H7 (cell line): ENCODE measurements around the gene IRGC. TPM values are rescaled to one million over a fixed set of nuclear protein-coding genes. Genes with fewer than 3 reads are reported as not detected.
A peak's percentile ranks its signal among the peaks of the same experiment; 100 is the strongest.
"Not testable (repeated sequence)": the region's sequence is repeated elsewhere in the genome, so short reads cannot be mapped to it uniquely, and the experiment has no call there.

Experiments used
- DNase-seq: peaks from one replicate; pipeline ENCODE4 v3.0.0; 2012
- H3K27me3 ChIP-seq: 2 replicates; pipeline ENCODE4 v1.6.0; 2011; ENCODE audit warnings: mild to moderate bottlenecking, low read length; ENCODE audit not compliant: control insufficient read depth, insufficient read depth
- H3K36me3 ChIP-seq: replicated peaks from 2 replicates; pipeline ENCODE4 v1.5.1; 2011; ENCODE audit warnings: low read length; ENCODE audit not compliant: control insufficient read depth, insufficient read depth
- H3K4me3 ChIP-seq: 2 replicates; pipeline ENCODE4 v1.5.1; 2011; ENCODE audit warnings: low read depth, mild to moderate bottlenecking, control low read depth, low read length, moderate library complexity; ENCODE audit not compliant: insufficient read depth
- total RNA-seq: library from RNA; depleted of rRNA; stranded (reverse); fragments of >200 nt; shearing (Covaris generic); gene quantifications from 2 replicates; pipeline ENCODE4 v1.2.3, GENCODE V29; 2014; rRNA removed

The IRGC gene
- not detected in 2 replicates for total RNA-seq

GRCh38 chr19:43715776-43716175 lies at the start of gene IRGC:
Gene IRGC (plus strand): TSS chr19:43716076. CDS start chr19:43718559, 2,483 bp downstream.
- no peaks in the 10 kb centered on the region for H3K36me3 ChIP-seq
- no peak within 1 kb of the TSS for H3K4me3 ChIP-seq
- H3K27me3 ChIP-seq: no peaks in the 10 kb centered on the region
- no peak for DNase-seq

- peak overlapping the region; percentile 57 for H3K4me3 ChIP-seq
- peaks cover 4% of the 10 kb centered on the region for H3K36me3 ChIP-seq
- no peak for DNase-seq
- H3K27me3 ChIP-seq: peaks cover 4% of the 10 kb centered on the region; the same call in 1 of the 2 replicates
Observed at GRCh38 chr19:43667126-43667875, 48.6 kb upstream of the IRGC start.

GRCh38 chr19:43667876-43668405 lies 47.9 kb upstream of the IRGC start:
- H3K4me3 ChIP-seq: peak overlapping the region; percentile 57

GRCh38 chr19:43668406-43669109 lies 47.3 kb upstream of the IRGC start:
- peak; percentile 99 for DNase-seq
- peak overlapping the region; percentile 54 for H3K4me3 ChIP-seq
- peaks cover 4% of the 10 kb centered on the region for H3K36me3 ChIP-seq
- H3K27me3 ChIP-seq: peaks cover 4% of the 10 kb centered on the region; the same call in 1 of the 2 replicates

More at GRCh38 chr19:43667876-43668405, 47.9 kb upstream of the IRGC start:
- H3K36me3 ChIP-seq: peaks cover 4% of the 10 kb centered on the region
- H3K27me3 ChIP-seq: peaks cover 4% of the 10 kb centered on the region; the same call in 1 of the 2 replicates
- DNase-seq: no peak

- DNase-seq: no peak
- H3K4me3 ChIP-seq: no peak overlapping the region
- H3K27me3 ChIP-seq: peaks cover 4% of the 10 kb centered on the region; the same call in 1 of the 2 replicates
- H3K36me3 ChIP-seq: no peaks in the 10 kb centered on the region
Observed at GRCh38 chr19:43672061-43672679, 43.7 kb upstream of the IRGC start.

- Histone ChIP-seq H3K4me3 (no peak overlapping the region), H3K27me3 (peaks cover 4% of the 10 kb centered on the region; the same call in 1 of the 2 replicates), H3K36me3 (no peaks in the 10 kb centered on the region)
- DNase-seq: no peak
Observed at GRCh38 chr19:43673637-43674036, 42.2 kb upstream of the IRGC start.

GRCh38 chr19:43674183-43674582 lies 41.7 kb upstream of the IRGC start:
- DNase-seq: no peak
- Histone ChIP-seq H3K27me3 (peaks cover 4% of the 10 kb centered on the region; the same call in 1 of the 2 replicates), H3K36me3 (no peaks in the 10 kb centered on the region), H3K4me3 (no peak overlapping the region)

- H3K36me3 ChIP-seq: no peaks in the 10 kb centered on the region
- peaks cover 4% of the 10 kb centered on the region; the same call in 1 of the 2 replicates for H3K27me3 ChIP-seq
- H3K4me3 ChIP-seq: no peak overlapping the region
- DNase-seq: no peak
Observed at GRCh38 chr19:43674596-43674995, 41.3 kb upstream of the IRGC start.

GRCh38 chr19:43675269-43675879 lies 40.5 kb upstream of the IRGC start:
- Histone ChIP-seq H3K4me3 (no peak overlapping the region), H3K27me3 (no peaks in the 10 kb centered on the region), H3K36me3 (no peaks in the 10 kb centered on the region)
- no peak for DNase-seq

- Histone ChIP-seq H3K36me3 (no peaks in the 10 kb centered on the region), H3K27me3 (no peaks in the 10 kb centered on the region), H3K4me3 (no peak overlapping the region)
- no peak for DNase-seq
Observed at GRCh38 chr19:43675906-43676305, 40.0 kb upstream of the IRGC start.

GRCh38 chr19:43678512-43679261 lies 37.2 kb upstream of the IRGC start:
- no peak for DNase-seq

GRCh38 chr19:43681821-43682220 lies 34.1 kb upstream of the IRGC start:
- Histone ChIP-seq H3K27me3 (no peaks in the 10 kb centered on the region), H3K4me3 (no peak overlapping the region), H3K36me3 (no peaks in the 10 kb centered on the region)
- DNase-seq: no peak

More at GRCh38 chr19:43678512-43679261, 37.2 kb upstream of the IRGC start:
- H3K4me3 ChIP-seq: no peak overlapping the region
- H3K27me3 ChIP-seq: no peaks in the 10 kb centered on the region
- no peaks in the 10 kb centered on the region for H3K36me3 ChIP-seq

- not testable (repeated sequence) for DNase-seq, H3K4me3 ChIP-seq, H3K36me3 ChIP-seq, H3K27me3 ChIP-seq
Observed at GRCh38 chr19:43682269-43682668, 33.6 kb upstream of the IRGC start.
